Natural killer cell (primary cell): ENCODE data around the gene LLGL2. TPM values are rescaled to one million over a fixed set of nuclear protein-coding genes. Genes with fewer than 3 reads are reported as not detected.
A peak's percentile ranks its signal among the peaks of the same experiment; 100 is the strongest.
"Not testable (repeated sequence)": the region's sequence is repeated elsewhere in the genome, so short reads cannot be mapped to it uniquely, and the experiment has no call there.

Experiments used
- ATAC-seq, 3 donors: fragments of 150-1000 bp in 2 of 3; fragments of 200-7000 bp in 1 of 3; cut with Tn5 transposase; 1 replicate in 1 of 3; 2 replicates in 2 of 3; pipeline ENCODE4 v1.10.0; 2021; ENCODE audit warnings: mild to moderate bottlenecking in 2 of 3, moderate library complexity in 2 of 3
- DNase-seq, 2 donors: peaks; one replicate each; pipeline versions ENCODE4 v3.0.0 to v3.0.0-alpha.2; 2013 to 2021; ENCODE audit warnings: mixed read lengths in 1 of 2
- H3K27ac ChIP-seq: one replicate; pipeline ENCODE4 v1.5.1; 2013; ENCODE audit warnings: mild to moderate bottlenecking, low read length
- H3K27me3 ChIP-seq: one replicate; pipeline ENCODE4 v1.6.1; 2013; ENCODE audit warnings: low read length; ENCODE audit not compliant: control insufficient read depth, insufficient read depth
- H3K36me3 ChIP-seq: one replicate; pipeline ENCODE4 v1.6.1; 2013; ENCODE audit warnings: low read length; ENCODE audit not compliant: control insufficient read depth, insufficient read depth
- H3K4me1 ChIP-seq: one replicate; pipeline ENCODE4 v1.6.1; 2013; ENCODE audit warnings: low read length; ENCODE audit not compliant: control insufficient read depth, insufficient read depth
- H3K4me3 ChIP-seq: one replicate; pipeline ENCODE4 v1.5.1; 2013; ENCODE audit warnings: low read length
- H3K9me3 ChIP-seq: one replicate; pipeline ENCODE4 v1.6.1; 2013; ENCODE audit warnings: low read length; ENCODE audit not compliant: control insufficient read depth, insufficient read depth
- H3K27ac Mint-ChIP-seq, 2 donors: one replicate each; pipeline ENCODE4 v1.8.0; 2022; ENCODE audit warnings: mild to moderate bottlenecking in 2 of 2, mixed read lengths in 2 of 2, moderate library complexity in 1 of 2
- H3K27me3 Mint-ChIP-seq, 2 donors: one replicate each; pipeline ENCODE4 v1.8.0; 2022; ENCODE audit warnings: low read depth in 2 of 2, mixed read lengths in 2 of 2
- H3K36me3 Mint-ChIP-seq: one replicate; pipeline ENCODE4 v1.8.0; 2022; ENCODE audit warnings: mixed read lengths
- H3K4me1 Mint-ChIP-seq, 2 donors: one replicate each; pipeline ENCODE4 v1.8.0; 2022; ENCODE audit warnings: mixed read lengths in 2 of 2
- H3K4me3 Mint-ChIP-seq: one replicate; pipeline ENCODE4 v1.8.0; 2022; ENCODE audit warnings: mild to moderate bottlenecking, moderate library complexity, mixed read lengths
- H3K9me3 Mint-ChIP-seq, 2 donors: one replicate each; pipeline ENCODE4 v1.8.0; 2022; ENCODE audit warnings: mixed read lengths in 2 of 2
- CTCF ChIP-seq: fragments of 200-600 bp; IDR thresholded peaks from one replicate; pipeline ENCODE4 v1.8.0; 2022; ENCODE audit warnings: antibody characterized with exemption
- WGBS: methylation state at CpG from one replicate; pipeline ENCODE4 v1.1.7; 2013; ENCODE audit warnings: missing lambda C conversion rate; ENCODE audit not compliant: insufficient coverage; 5-methylcytosine and 5-hydroxymethylcytosine counted together
- intact Hi-C: fragments of 100-400 bp; cut with micrococcal nuclease; formaldehyde crosslinking; loops from one replicate; pipeline ENCODE4 v1.14.2; 2022
- total RNA-seq, 4 donors: library from RNA; stranded (reverse); fragments of 120-200 nt in 1 of 4; gene quantifications; one replicate each; pipeline versions ENCODE4 v1.2.3 to v1.2.4, GENCODE V29; 2013 to 2022

The LLGL2 gene
- total RNA-seq, 3 donors from 2014 or later (not counting 1 experiment from before 2014, with no cell fraction given): 229 to 302 (median 244) TPM

GRCh38 chr17:75590849-75591721, 65.6 kb downstream of the LLGL2 start:
- ATAC-seq (no peak), DNase-seq (no peak)

GRCh38 chr17:75591722-75592302, 66.3 kb downstream of the LLGL2 start:
- H3K27me3 Mint-ChIP-seq: no peaks in the 10 kb centered on the region
- Histone ChIP-seq H3K4me3 (no peak overlapping the region), H3K27me3 (no peaks in the 10 kb centered on the region), H3K36me3 (peaks cover 5% of the 10 kb centered on the region), H3K27ac (no peak overlapping the region), H3K4me1 (peaks cover 30% of the 10 kb centered on the region), H3K9me3 (no peaks in the 10 kb centered on the region)
- ATAC-seq: no peak
- no peak overlapping the region for H3K27ac Mint-ChIP-seq
- WGBS: 90% methylated on average over 7 of the region's 7 CpGs
- no peak overlapping the region for H3K4me3 Mint-ChIP-seq
- no peaks in the 10 kb centered on the region for H3K36me3 Mint-ChIP-seq
- H3K4me1 Mint-ChIP-seq: peaks cover 7 to 25% of the 10 kb centered on the region in 2 donors
- no peaks in the 10 kb centered on the region for H3K9me3 Mint-ChIP-seq
- DNase-seq: no peak
- intact Hi-C loops: no loop called here
- no peak for TF ChIP-seq CTCF

More at GRCh38 chr17:75590849-75591721, 65.6 kb downstream of the LLGL2 start:
- H3K36me3 Mint-ChIP-seq: no peaks in the 10 kb centered on the region
- Histone ChIP-seq H3K27me3 (no peaks in the 10 kb centered on the region), H3K4me3 (no peak overlapping the region), H3K36me3 (peaks cover 5% of the 10 kb centered on the region), H3K27ac (no peak overlapping the region), H3K9me3 (no peaks in the 10 kb centered on the region), H3K4me1 (peaks cover 30% of the 10 kb centered on the region)
- peaks cover 7 to 25% of the 10 kb centered on the region in 2 donors for H3K4me1 Mint-ChIP-seq
- peak overlapping the region; percentile 73 for H3K4me3 Mint-ChIP-seq
- TF ChIP-seq CTCF: no peak
- WGBS: 83% methylated on average over 12 of the region's 12 CpGs
- H3K27me3 Mint-ChIP-seq: no peaks in the 10 kb centered on the region
- peak overlapping the region; percentile 72 to 83 for H3K27ac Mint-ChIP-seq
- H3K9me3 Mint-ChIP-seq: no peaks in the 10 kb centered on the region
- intact Hi-C loops: no loop called here

- H3K36me3 Mint-ChIP-seq: no peaks in the 10 kb centered on the region
- no peak overlapping the region for H3K27ac Mint-ChIP-seq
- ATAC-seq (no peak), DNase-seq (no peak)
- no peak overlapping the region for H3K4me3 ChIP-seq
- H3K4me3 Mint-ChIP-seq: no peak overlapping the region
- TF ChIP-seq CTCF: no peak
- peaks cover 24% of the 10 kb centered on the region for H3K4me1 ChIP-seq
- peaks cover 7 to 20% of the 10 kb centered on the region in 2 donors for H3K4me1 Mint-ChIP-seq
- H3K9me3 Mint-ChIP-seq: no peaks in the 10 kb centered on the region
- H3K27me3 Mint-ChIP-seq: no peaks in the 10 kb centered on the region
- no peak overlapping the region for H3K27ac ChIP-seq
- no peaks in the 10 kb centered on the region for H3K27me3 ChIP-seq
- no peaks in the 10 kb centered on the region for H3K9me3 ChIP-seq
- intact Hi-C loops: no loop called here
- 96% methylated on average over 17 of the region's 17 CpGs for WGBS
- peaks cover 5% of the 10 kb centered on the region for H3K36me3 ChIP-seq
These were observed 67.0 kb downstream of the LLGL2 start for GRCh38 chr17:75592348-75593020.

- intact Hi-C loops, H3K9me3 Mint-ChIP-seq, H3K27me3 ChIP-seq, H3K36me3 ChIP-seq, H3K27me3 Mint-ChIP-seq, H3K9me3 ChIP-seq, H3K4me3 Mint-ChIP-seq, H3K27ac Mint-ChIP-seq, H3K27ac ChIP-seq, H3K36me3 Mint-ChIP-seq, DNase-seq, H3K4me3 ChIP-seq, ATAC-seq: not testable (repeated sequence)
- H3K4me1 ChIP-seq: peaks cover 19% of the 10 kb centered on the region
- WGBS: 87% methylated on average over 7 of the region's 9 CpGs
- H3K4me1 Mint-ChIP-seq: peaks cover 7 to 16% of the 10 kb centered on the region in 2 donors
These were observed 67.9 kb downstream of the LLGL2 start for GRCh38 chr17:75593430-75593829.
